IPS-NIHi7 (cell line): ENCODE results near the gene UBL3.

Source experiments
- DNase-seq: peaks from one replicate; pipeline ENCODE4 v3.0.0; 2012; ENCODE audit warnings: mixed read lengths; ENCODE audit errors: extremely low spot score

The UBL3 gene

DNA sequence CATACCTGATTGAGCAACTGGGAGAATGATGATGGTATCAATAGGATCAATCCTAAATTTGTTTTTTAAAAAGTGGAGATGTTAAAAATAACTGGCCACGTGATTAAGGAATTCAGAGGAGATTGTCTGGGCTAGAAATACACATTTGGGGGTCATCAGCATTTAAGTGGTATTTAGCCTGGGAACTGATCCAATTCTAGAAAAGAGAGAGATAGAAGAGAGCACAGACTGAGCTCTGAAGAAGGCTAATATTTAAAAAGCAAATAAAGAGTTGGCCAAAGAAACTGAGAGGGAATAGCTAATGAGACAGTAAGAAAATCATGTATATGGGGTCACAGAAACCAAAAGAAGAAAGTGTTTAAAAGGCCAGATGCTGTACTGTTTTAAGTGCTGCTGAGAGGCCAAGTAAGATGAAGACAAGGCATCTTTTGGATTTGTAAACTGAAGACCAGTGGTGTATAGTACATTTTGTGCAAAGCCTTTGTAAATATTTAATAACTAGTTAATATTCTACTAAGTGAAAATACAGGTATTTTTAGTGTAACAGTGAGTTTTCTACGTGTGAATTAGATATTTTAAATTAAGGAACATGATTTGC is 40.2 kb downstream of the UBL3 start:
- DNase-seq, result no peak

- DNase-seq, result no peak
Measured at GRCh38 chr13:29808264-29808663, 42.2 kb downstream of the UBL3 start.

- no peak for DNase-seq
Measured at GRCh38 chr13:29805994-29806979, 44.1 kb downstream of the UBL3 start.

DNA sequence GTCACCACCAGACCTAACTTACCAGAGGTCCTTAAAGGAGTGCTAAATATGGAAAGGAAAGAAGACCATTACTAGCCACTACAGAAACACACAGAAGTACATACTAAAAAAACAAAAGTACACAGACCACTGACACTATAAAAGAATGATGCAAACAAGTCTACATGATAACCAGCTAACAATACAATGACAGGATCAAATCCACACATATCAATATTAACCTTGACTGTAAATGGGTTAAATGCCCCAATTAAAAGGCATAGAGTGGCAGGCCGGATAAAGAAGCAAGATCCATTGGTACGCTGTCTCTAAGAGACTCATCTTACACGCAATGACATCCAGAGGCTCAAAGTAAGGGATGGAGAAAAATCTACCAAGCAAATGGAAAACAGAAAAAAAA is 47.2 kb downstream of the UBL3 start:
- no peak for DNase-seq

DNA sequence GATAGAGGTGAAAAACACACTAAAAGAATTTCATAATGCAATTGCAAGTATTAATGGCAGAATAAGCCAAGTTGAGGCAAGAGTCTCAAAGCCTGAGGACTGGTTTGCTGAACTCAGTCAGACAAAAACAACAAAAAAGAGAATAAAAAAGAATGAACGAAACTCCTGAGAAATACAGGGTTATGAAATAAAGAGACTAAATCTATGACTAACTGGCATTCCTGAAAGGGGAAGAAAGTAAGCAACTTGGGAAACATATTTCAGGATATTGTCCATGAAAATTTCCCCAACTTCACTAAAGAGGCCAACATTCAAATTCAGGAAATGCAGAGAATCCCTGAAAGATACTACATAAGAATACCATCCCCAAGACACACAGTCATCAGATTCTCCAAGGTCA is 47.8 kb downstream of the UBL3 start:
- DNase-seq, result no peak

DNA sequence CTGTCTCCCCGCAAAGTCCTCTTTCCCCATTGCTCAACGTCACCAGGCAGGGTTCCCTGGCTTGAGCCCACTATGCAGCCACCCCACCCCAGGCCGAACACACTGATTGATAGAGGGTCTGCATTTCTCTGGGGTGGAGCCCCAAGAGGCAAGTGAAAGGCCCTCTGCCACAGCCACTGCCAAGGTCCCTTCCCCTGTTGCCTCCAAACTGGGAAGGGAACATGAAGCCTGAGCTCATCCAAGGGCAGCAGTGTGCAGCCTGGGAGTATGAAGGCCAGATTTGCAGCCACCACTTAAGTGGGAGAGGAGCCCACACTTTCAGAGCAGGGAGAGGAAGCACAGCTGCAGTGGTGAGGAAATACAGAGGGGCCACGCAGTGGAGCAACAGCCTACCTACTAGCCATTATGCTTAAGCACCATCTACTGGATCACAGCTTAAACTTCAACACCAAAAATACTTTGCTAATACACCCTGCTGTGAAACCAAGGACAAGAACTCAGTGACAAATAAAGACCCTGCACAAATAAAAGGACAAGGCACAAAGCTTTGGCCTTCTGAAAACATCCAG is 48.6 kb downstream of the UBL3 start:
- no peak for DNase-seq

DNA sequence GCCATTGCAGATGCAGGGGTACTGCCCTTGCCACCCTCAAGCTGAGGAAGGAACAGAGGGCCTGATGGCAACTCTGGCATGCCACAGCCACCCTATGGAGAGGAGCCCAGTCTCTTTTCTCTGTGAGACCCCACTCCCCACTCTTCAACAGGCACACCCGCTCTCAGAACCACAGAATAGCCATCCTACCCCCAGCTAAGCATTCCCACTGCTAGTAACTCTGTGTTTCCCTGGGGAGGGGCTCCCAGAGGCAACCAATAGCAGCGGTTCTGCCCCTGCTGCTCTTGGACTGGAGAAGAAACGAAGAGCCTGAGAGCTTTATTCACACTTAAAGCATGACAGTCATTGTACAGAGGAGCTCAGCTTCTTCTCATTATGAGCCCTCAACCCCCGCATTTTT is 49.3 kb downstream of the UBL3 start:
- DNase-seq, result no peak

GRCh38 chr13:29800687-29801086 is 49.7 kb downstream of the UBL3 start:
- DNase-seq, result peak; percentile 26

DNA sequence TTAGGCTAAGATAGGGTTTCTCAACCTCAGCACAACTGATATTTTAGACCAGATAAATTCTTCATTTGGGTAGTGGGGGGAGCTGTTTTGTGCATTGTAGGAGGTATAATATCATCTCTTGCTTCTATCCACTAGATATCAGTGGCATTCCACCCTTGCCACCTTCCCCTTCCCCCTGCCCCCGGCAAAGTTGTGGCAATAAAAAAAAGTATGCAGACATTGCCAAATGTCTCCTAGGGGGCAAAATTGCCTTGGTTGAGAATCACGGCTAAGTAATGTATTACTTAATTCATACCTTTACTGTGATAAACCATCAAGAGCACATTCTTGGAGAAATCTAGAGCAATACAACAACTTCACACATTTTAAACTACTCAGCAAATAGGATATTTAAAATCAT is 51.4 kb downstream of the UBL3 start:
- no peak for DNase-seq

DNA sequence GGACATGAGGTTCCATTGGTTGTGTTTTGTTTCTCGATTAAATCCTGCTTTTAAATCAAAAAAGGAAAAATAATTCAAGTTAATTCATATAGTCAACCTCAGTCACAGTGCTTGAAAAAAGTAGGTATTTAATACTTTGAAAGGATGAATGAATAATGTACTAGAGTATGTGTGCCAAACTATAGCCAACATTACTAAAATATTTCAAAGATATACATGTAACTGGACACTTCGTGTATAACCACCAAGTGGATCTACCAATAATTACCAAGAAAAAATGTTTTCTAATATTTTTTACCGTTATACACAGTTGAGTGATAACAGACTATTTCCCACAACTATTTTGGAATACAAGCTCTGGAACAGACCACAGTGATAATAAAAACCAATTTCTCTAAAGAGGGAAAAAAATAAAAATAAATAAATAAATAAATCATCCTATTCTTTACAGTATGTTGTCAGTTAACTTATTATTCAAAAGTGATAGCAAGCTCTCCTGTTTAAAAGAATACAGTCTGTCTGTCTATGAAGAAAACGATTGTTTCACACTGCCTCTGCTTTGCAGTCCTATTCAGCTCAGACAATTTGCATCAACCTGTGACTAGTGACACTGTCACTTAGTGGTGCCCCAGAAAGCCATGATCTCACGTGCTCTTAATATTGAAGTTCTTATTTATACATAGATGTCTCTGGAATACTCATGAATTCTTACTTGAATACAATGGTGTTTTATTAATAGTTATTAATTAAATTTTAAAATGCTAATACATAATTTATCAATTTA is 58.2 kb downstream of the UBL3 start:
- DNase-seq, result no peak

GRCh38 chr13:29791508-29791907 is 58.9 kb downstream of the UBL3 start:
- no peak for DNase-seq

GRCh38 chr13:29786698-29787097 is 63.7 kb downstream of the UBL3 start:
- DNase-seq, result no peak

DNA sequence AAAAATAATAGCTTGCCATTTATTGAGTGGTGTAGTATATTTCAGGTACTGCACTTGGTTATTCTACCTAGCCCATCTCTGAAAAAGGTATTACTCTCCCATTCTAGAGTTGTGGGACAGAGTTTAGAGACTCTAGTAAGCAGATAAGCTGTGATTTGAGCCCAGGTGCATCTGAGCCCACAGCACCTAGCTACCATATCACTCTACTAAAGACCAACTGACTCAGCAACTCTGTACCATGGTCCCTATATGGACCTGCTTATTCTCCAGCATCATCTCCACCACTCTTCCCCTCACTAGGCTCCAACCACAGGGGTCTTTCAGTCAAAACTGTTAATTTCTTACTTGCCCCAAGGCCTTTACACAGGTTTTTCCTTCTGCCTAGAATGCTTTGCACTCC is 64.4 kb downstream of the UBL3 start:
- DNase-seq, result no peak

- no peak for DNase-seq
Measured at GRCh38 chr13:29782798-29783197, 67.6 kb downstream of the UBL3 start.

- no peak for DNase-seq
Measured at GRCh38 chr13:29774830-29775229, 75.6 kb downstream of the UBL3 start.

DNA sequence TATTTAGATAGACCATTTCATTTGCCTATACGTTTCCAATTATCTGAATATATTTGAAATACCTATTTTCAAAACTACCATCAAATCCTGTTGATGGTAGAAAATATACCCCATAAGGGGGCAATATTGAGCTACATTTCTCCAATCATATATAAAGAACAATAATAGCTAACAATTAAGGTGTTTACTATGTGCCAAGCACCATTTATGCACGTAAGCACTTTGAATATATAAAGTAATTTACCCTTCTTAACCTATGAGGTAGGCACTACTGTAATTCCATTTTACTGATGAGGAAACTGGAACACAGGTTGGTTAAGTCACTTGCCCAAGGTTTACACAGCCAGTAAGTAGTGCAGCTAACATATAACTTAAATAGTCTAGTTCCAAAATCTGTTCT is 79.2 kb downstream of the UBL3 start:
- DNase-seq, result no peak

- DNase-seq, result no peak
Measured at GRCh38 chr13:29767006-29767405, 83.4 kb downstream of the UBL3 start.

- DNase-seq, result no peak
Measured at GRCh38 chr13:29763436-29764180, 86.8 kb downstream of the UBL3 start.

GRCh38 chr13:29761815-29762214 is 88.6 kb downstream of the UBL3 start:
- peak; percentile 29 for DNase-seq

GRCh38 chr13:29761160-29761559 is 89.3 kb downstream of the UBL3 start:
- DNase-seq, result no peak

DNA sequence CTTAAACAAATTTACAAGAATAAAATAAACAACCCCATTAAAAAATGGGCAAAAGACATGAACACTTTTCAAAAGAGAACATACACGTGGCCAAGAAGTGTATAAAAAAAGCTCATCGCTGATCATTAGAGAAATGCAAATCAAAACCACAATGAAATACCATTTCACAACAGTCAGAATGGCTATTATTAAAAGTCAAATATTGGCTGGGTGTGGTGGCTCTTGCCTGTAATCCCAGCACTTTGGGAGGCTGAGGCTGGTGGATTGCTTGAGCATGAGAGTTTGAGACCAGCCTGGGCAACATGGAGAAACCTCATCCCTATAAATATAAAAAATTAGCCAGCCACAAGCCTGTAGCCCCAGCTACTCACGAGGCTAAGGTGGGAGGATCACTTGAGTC is 89.9 kb downstream of the UBL3 start:
- DNase-seq, result no peak
